Natural killer cell (primary cell): Measurements from ENCODE around the gene DIP2C. TPM values are rescaled to one million over a fixed set of nuclear protein-coding genes. Genes with fewer than 3 reads are reported as not detected.

ENCODE experiments used
- ATAC-seq, 3 donors: fragments of 150-1000 bp in 2 of 3; fragments of 200-7000 bp in 1 of 3; cut with Tn5 transposase; 1 replicate in 1 of 3; 2 replicates in 2 of 3; pipeline ENCODE4 v1.10.0; 2021; ENCODE audit warnings: mild to moderate bottlenecking in 2 of 3, moderate library complexity in 2 of 3
- DNase-seq, 2 donors: peaks; one replicate each; pipeline versions ENCODE4 v3.0.0 to v3.0.0-alpha.2; 2013 to 2021; ENCODE audit warnings: mixed read lengths in 1 of 2
- H3K27ac ChIP-seq: one replicate; pipeline ENCODE4 v1.5.1; 2013; ENCODE audit warnings: mild to moderate bottlenecking, low read length
- H3K27me3 ChIP-seq: one replicate; pipeline ENCODE4 v1.6.1; 2013; ENCODE audit warnings: low read length; ENCODE audit not compliant: control insufficient read depth, insufficient read depth
- H3K36me3 ChIP-seq: one replicate; pipeline ENCODE4 v1.6.1; 2013; ENCODE audit warnings: low read length; ENCODE audit not compliant: control insufficient read depth, insufficient read depth
- H3K4me1 ChIP-seq: one replicate; pipeline ENCODE4 v1.6.1; 2013; ENCODE audit warnings: low read length; ENCODE audit not compliant: control insufficient read depth, insufficient read depth
- H3K4me3 ChIP-seq: one replicate; pipeline ENCODE4 v1.5.1; 2013; ENCODE audit warnings: low read length
- H3K9me3 ChIP-seq: one replicate; pipeline ENCODE4 v1.6.1; 2013; ENCODE audit warnings: low read length; ENCODE audit not compliant: control insufficient read depth, insufficient read depth
- H3K27ac Mint-ChIP-seq, 2 donors: one replicate each; pipeline ENCODE4 v1.8.0; 2022; ENCODE audit warnings: mild to moderate bottlenecking in 2 of 2, mixed read lengths in 2 of 2, moderate library complexity in 1 of 2
- H3K27me3 Mint-ChIP-seq, 2 donors: one replicate each; pipeline ENCODE4 v1.8.0; 2022; ENCODE audit warnings: low read depth in 2 of 2, mixed read lengths in 2 of 2
- H3K36me3 Mint-ChIP-seq: one replicate; pipeline ENCODE4 v1.8.0; 2022; ENCODE audit warnings: mixed read lengths
- H3K4me1 Mint-ChIP-seq, 2 donors: one replicate each; pipeline ENCODE4 v1.8.0; 2022; ENCODE audit warnings: mixed read lengths in 2 of 2
- H3K4me3 Mint-ChIP-seq: one replicate; pipeline ENCODE4 v1.8.0; 2022; ENCODE audit warnings: mild to moderate bottlenecking, moderate library complexity, mixed read lengths
- H3K9me3 Mint-ChIP-seq, 2 donors: one replicate each; pipeline ENCODE4 v1.8.0; 2022; ENCODE audit warnings: mixed read lengths in 2 of 2
- WGBS: methylation state at CpG from one replicate; pipeline ENCODE4 v1.1.7; 2013; ENCODE audit warnings: missing lambda C conversion rate; ENCODE audit not compliant: insufficient coverage; 5-methylcytosine and 5-hydroxymethylcytosine counted together
- intact Hi-C: fragments of 100-400 bp; cut with micrococcal nuclease; formaldehyde crosslinking; loops from one replicate; pipeline ENCODE4 v1.14.2; 2022
- total RNA-seq, 4 donors: library from RNA; stranded (reverse); fragments of 120-200 nt in 1 of 4; gene quantifications; one replicate each; pipeline versions ENCODE4 v1.2.3 to v1.2.4, GENCODE V29; 2013 to 2022
- TF ChIP-seq, protein P1 (sequence below): fragments of 200-600 bp; IDR thresholded peaks from one replicate; pipeline ENCODE4 v1.8.0; 2022; ENCODE audit warnings: antibody characterized with exemption

Gene DIP2C
- total RNA-seq, 3 donors from 2014 or later (not counting 1 experiment from before 2014, with no cell fraction given): 1.5 to 5.8 (median 3.8) TPM

DNA sequence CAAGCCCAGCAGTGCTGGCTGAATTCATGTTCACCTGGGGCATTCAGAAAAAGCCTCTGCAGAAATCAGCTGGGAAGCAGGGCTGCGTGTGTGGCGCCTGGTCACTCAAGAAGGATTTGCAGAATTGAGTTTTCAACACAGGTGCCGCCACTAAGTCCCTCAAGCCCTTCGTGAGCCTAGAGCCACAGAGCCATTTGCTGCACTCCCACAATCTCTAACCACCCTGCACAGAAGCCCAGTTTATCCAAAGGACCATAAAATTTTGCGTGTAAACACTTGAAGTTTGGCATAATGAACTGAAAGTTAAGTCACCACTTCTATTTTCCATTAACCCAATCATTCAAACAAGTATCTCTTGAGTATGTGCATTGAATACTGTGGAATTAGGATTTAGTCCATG, 136.2 kb downstream of the DIP2C start:
- Mint-ChIP-seq H3K36me3 (no peaks in the 10 kb centered on the region), H3K4me3 (no peak overlapping the region), H3K9me3 (no peaks in the 10 kb centered on the region), H3K27me3 (peaks cover 13 to 17% of the 10 kb centered on the region in 2 donors), H3K27ac (no peak overlapping the region), H3K4me1 (peaks cover 0 to 4% of the 10 kb centered on the region in 2 donors)
- Histone ChIP-seq H3K4me1 (no peaks in the 10 kb centered on the region), H3K9me3 (no peaks in the 10 kb centered on the region), H3K4me3 (no peak overlapping the region), H3K27me3 (no peaks in the 10 kb centered on the region), H3K27ac (no peak overlapping the region), H3K36me3 (no peaks in the 10 kb centered on the region)
- DNase-seq: no peak
- TF ChIP-seq, protein P1, sequence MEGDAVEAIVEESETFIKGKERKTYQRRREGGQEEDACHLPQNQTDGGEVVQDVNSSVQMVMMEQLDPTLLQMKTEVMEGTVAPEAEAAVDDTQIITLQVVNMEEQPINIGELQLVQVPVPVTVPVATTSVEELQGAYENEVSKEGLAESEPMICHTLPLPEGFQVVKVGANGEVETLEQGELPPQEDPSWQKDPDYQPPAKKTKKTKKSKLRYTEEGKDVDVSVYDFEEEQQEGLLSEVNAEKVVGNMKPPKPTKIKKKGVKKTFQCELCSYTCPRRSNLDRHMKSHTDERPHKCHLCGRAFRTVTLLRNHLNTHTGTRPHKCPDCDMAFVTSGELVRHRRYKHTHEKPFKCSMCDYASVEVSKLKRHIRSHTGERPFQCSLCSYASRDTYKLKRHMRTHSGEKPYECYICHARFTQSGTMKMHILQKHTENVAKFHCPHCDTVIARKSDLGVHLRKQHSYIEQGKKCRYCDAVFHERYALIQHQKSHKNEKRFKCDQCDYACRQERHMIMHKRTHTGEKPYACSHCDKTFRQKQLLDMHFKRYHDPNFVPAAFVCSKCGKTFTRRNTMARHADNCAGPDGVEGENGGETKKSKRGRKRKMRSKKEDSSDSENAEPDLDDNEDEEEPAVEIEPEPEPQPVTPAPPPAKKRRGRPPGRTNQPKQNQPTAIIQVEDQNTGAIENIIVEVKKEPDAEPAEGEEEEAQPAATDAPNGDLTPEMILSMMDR: no peak
- 86% methylated on average over 5 of the region's 5 CpGs for WGBS
- ATAC-seq: no peak
- intact Hi-C loops: no loop called here

DNA sequence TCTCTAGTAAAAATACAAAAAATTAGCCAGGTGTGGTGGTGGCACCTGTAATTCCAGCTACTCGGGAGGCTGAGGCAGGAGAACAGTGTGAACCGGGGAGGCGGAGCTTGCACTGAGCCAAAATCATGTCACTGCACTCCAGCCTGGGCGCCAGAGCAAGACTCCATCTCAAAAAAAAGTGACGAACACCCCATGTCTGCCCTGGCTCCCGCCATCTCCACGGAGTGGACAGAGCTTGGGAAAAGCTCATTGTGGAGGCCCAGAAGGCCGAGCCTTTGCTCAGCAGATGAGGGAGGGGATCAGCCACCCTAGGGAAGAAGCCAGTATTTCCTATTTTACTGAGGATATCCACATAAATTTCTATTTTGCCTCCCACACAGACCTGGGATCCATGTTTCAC, 136.8 kb downstream of the DIP2C start:
- WGBS: 90% methylated on average over 8 of the region's 8 CpGs
- Mint-ChIP-seq H3K27ac (no peak overlapping the region), H3K4me1 (peaks cover 0 to 4% of the 10 kb centered on the region in 2 donors), H3K4me3 (no peak overlapping the region), H3K36me3 (no peaks in the 10 kb centered on the region), H3K9me3 (no peaks in the 10 kb centered on the region), H3K27me3 (peaks cover 15 to 17% of the 10 kb centered on the region in 2 donors)
- Histone ChIP-seq H3K4me1 (no peaks in the 10 kb centered on the region), H3K36me3 (no peaks in the 10 kb centered on the region), H3K9me3 (no peaks in the 10 kb centered on the region), H3K27me3 (no peaks in the 10 kb centered on the region), H3K27ac (no peak overlapping the region), H3K4me3 (no peak overlapping the region)
- no peak for DNase-seq
- TF ChIP-seq, protein P1: no peak
- ATAC-seq: no peak
- intact Hi-C loops: no loop called here

- no peaks in the 10 kb centered on the region for H3K9me3 ChIP-seq
- WGBS: 81% methylated on average over 18 of the region's 19 CpGs
- Mint-ChIP-seq H3K9me3 (no peaks in the 10 kb centered on the region), H3K27ac (no peak overlapping the region), H3K4me3 (no peak overlapping the region), H3K4me1 (peaks cover 0 to 3% of the 10 kb centered on the region in 2 donors), H3K36me3 (no peaks in the 10 kb centered on the region), H3K27me3 (peaks cover 23 to 24% of the 10 kb centered on the region in 2 donors)
- no peaks in the 10 kb centered on the region for H3K36me3 ChIP-seq
- ATAC-seq (no peak), DNase-seq (no peak)
- H3K27ac ChIP-seq: no peak overlapping the region
- intact Hi-C loops: no loop called here
- TF ChIP-seq, protein P1: no peak
- no peaks in the 10 kb centered on the region for H3K4me1 ChIP-seq
- no peaks in the 10 kb centered on the region for H3K27me3 ChIP-seq
- H3K4me3 ChIP-seq: no peak overlapping the region
Measured at GRCh38 chr10:551373-552252, 137.9 kb downstream of the DIP2C start.
